Neural cell (in vitro differentiated cells): ENCODE data around the gene PCSK9. TPM values are rescaled to one million over a fixed set of nuclear protein-coding genes. Genes with fewer than 3 reads are reported as not detected.

ENCODE experiments used
- H2AFZ ChIP-seq: fragments of 200-600, 300-800 bp; sonication (generic), shearing (Covaris generic); 2 replicates; pipeline ENCODE4 v1.6.0; 2014; ENCODE audit warnings: low read depth, mild to moderate bottlenecking, antibody characterized with exemption, low read length, moderate library complexity
- H3F3A ChIP-seq: fragments of 200-600 bp; shearing (Covaris generic); 2 replicates; pipeline ENCODE4 v1.6.1; 2016; ENCODE audit warnings: mild to moderate bottlenecking, moderate library complexity, mixed read lengths, antibody characterized with exemption, low read length; ENCODE audit not compliant: insufficient read depth, poor library complexity, severe bottlenecking
- H3K27ac ChIP-seq: fragments of 200-600, 300-800 bp; sonication (generic), shearing (Covaris generic); 2 replicates; pipeline ENCODE4 v1.5.1; 2014; ENCODE audit warnings: mild to moderate bottlenecking, low read length, moderate library complexity
- H3K27me3 ChIP-seq: fragments of 300-800, 200-600 bp; sonication (generic), shearing (Covaris generic); 2 replicates; pipeline ENCODE4 v1.6.0; 2014; ENCODE audit warnings: mild to moderate bottlenecking, low read depth, low read length, moderate library complexity; ENCODE audit not compliant: insufficient read depth
- H3K36me3 ChIP-seq: fragments of 300-800, 200-600 bp; sonication (generic), shearing (Covaris generic); 2 replicates; pipeline ENCODE4 v1.5.1; 2014; ENCODE audit warnings: mild to moderate bottlenecking, antibody characterized with exemption, low read length, moderate library complexity; ENCODE audit not compliant: insufficient read depth
- H3K4me2 ChIP-seq: fragments of 300-800, 200-600 bp; sonication (generic), shearing (Covaris generic); 2 replicates; pipeline ENCODE4 v1.6.0; 2014; ENCODE audit warnings: mild to moderate bottlenecking, low read length
- H3K4me3 ChIP-seq: fragments of 300-800, 200-600 bp; sonication (generic), shearing (Covaris generic); 2 replicates; pipeline ENCODE4 v1.5.1; 2014; ENCODE audit warnings: mild to moderate bottlenecking, low read length, moderate library complexity
- H3K79me2 ChIP-seq: fragments of 200-600 bp; shearing (Covaris generic); replicated peaks from 2 replicates; pipeline ENCODE4 v1.6.0; 2014; ENCODE audit warnings: mild to moderate bottlenecking, low read length, moderate library complexity; ENCODE audit not compliant: insufficient read depth
- H3K9ac ChIP-seq: fragments of 300-800, 200-600 bp; sonication (generic), shearing (Covaris generic); 2 replicates; pipeline ENCODE4 v1.6.1; 2016; ENCODE audit warnings: mild to moderate bottlenecking, low read length, mixed read lengths
- H3K9me2 ChIP-seq: fragments of 200-600 bp; shearing (Covaris generic); 2 replicates; pipeline ENCODE4 v1.6.1; 2016; ENCODE audit warnings: mild to moderate bottlenecking, low read length, mixed read lengths; ENCODE audit not compliant: insufficient read depth
- H3K9me3 ChIP-seq: fragments of 200-600, 300-800 bp; sonication (generic), shearing (Covaris generic); 2 replicates; pipeline ENCODE4 v1.6.1; 2016; ENCODE audit warnings: mild to moderate bottlenecking, mixed run types, low read length, moderate library complexity, mixed read lengths
- H4K20me1 ChIP-seq: fragments of 200-600 bp; shearing (Covaris generic); 2 replicates; pipeline ENCODE4 v1.6.1; 2016; ENCODE audit warnings: mild to moderate bottlenecking, mixed run types; ENCODE audit not compliant: insufficient read depth
- CTCF ChIP-seq: fragments of 450-650 bp; IDR thresholded peaks from 2 replicates; pipeline ENCODE4 v1.5.1; 2014; ENCODE audit warnings: antibody characterized with exemption, mild to moderate bottlenecking, moderate library complexity; ENCODE audit not compliant: poor library complexity, severe bottlenecking
- EP300 ChIP-seq: fragments of 450-650 bp; conservative IDR thresholded peaks from 2 replicates; pipeline ENCODE4 v1.6.1; 2014; ENCODE audit warnings: antibody characterized with exemption, mild to moderate bottlenecking, moderate library complexity; ENCODE audit not compliant: poor library complexity, severe bottlenecking
- EZH2 ChIP-seq: fragments of 200-600, 300-800 bp; shearing (Covaris generic), sonication (generic); IDR thresholded peaks from 2 replicates; pipeline ENCODE4 v1.6.1; 2014; ENCODE audit warnings: antibody characterized with exemption, low read length, borderline replicate concordance, mild to moderate bottlenecking; ENCODE audit not compliant: insufficient read depth, poor library complexity, severe bottlenecking
- MXI1 ChIP-seq: fragments of 450-650 bp; conservative IDR thresholded peaks from 2 replicates; pipeline ENCODE4 v1.6.1; 2014; ENCODE audit warnings: antibody characterized with exemption, mild to moderate bottlenecking; ENCODE audit not compliant: poor library complexity, severe bottlenecking
- POLR2AphosphoS5 ChIP-seq: IDR thresholded peaks from 2 replicates; pipeline ENCODE4 v1.6.1; 2012
- RAD21 ChIP-seq: fragments of 450-650 bp; conservative IDR thresholded peaks from 2 replicates; pipeline ENCODE4 v1.6.1; 2014; ENCODE audit warnings: antibody characterized with exemption, mild to moderate bottlenecking, moderate library complexity
- REST ChIP-seq: IDR thresholded peaks from 2 replicates; pipeline ENCODE4 v1.6.1; 2012; ENCODE audit warnings: borderline replicate concordance
- SMC3 ChIP-seq: fragments of 450-650 bp; conservative IDR thresholded peaks from 2 replicates; pipeline ENCODE4 v1.6.1; 2014; ENCODE audit warnings: antibody characterized with exemption, mild to moderate bottlenecking, moderate library complexity; ENCODE audit not compliant: poor library complexity
- TAF1 ChIP-seq: IDR thresholded peaks from 2 replicates; pipeline ENCODE4 v1.6.1; 2012; ENCODE audit warnings: low read depth
- polyA plus RNA-seq: library from polyadenylated mRNA; depleted of rRNA; stranded (reverse); fragments of >200 nt; gene quantifications from 2 replicates; pipeline ENCODE4 v1.2.3, GENCODE V29; 2014

Gene PCSK9
- polyA plus RNA-seq, 1 donor from 2014 or later: not detected

- H3K9ac ChIP-seq: no peak overlapping the region
- no peak overlapping the region for H2AFZ ChIP-seq
- H3K4me3 ChIP-seq: no peak overlapping the region
- no peaks in the 10 kb centered on the region for H3F3A ChIP-seq
- H3K9me3 ChIP-seq: no peaks in the 10 kb centered on the region
- no peaks in the 10 kb centered on the region for H3K27me3 ChIP-seq
- TF ChIP-seq EP300 (no peak), SMC3 (no peak), EZH2 (no peak), TAF1 (no peak), RAD21 (no peak), POLR2AphosphoS5 (no peak), REST (no peak), MXI1 (no peak)
- no peaks in the 10 kb centered on the region for H4K20me1 ChIP-seq
- H3K27ac ChIP-seq: no peak overlapping the region
- no peaks in the 10 kb centered on the region for H3K9me2 ChIP-seq
- no peaks in the 10 kb centered on the region for H3K79me2 ChIP-seq
- peaks cover 23% of the 10 kb centered on the region for H3K36me3 ChIP-seq
- H3K4me2 ChIP-seq: no peak overlapping the region
Measured at GRCh38 chr1:55088413-55088812, 49.1 kb downstream of the PCSK9 start.

GRCh38 chr1:55089683-55090082 is 50.3 kb downstream of the PCSK9 start:
- H3K4me3 ChIP-seq: no peak overlapping the region
- no peak overlapping the region for H3K4me2 ChIP-seq
- H3K9me3 ChIP-seq: no peaks in the 10 kb centered on the region
- H4K20me1 ChIP-seq: no peaks in the 10 kb centered on the region
- no peaks in the 10 kb centered on the region for H3K79me2 ChIP-seq
- TF ChIP-seq SMC3: no peak
- no peak for TF ChIP-seq MXI1
- TF ChIP-seq EZH2: no peak
- TF ChIP-seq TAF1: no peak
- no peak for TF ChIP-seq EP300
- TF ChIP-seq POLR2AphosphoS5: no peak
- TF ChIP-seq RAD21: no peak
- no peak for TF ChIP-seq REST
- no peak for TF ChIP-seq CTCF
- H3K36me3 ChIP-seq: peaks cover 30% of the 10 kb centered on the region
- no peaks in the 10 kb centered on the region for H3K27me3 ChIP-seq
- no peak overlapping the region for H3K27ac ChIP-seq
- H3K9me2 ChIP-seq: no peaks in the 10 kb centered on the region
- no peak overlapping the region for H2AFZ ChIP-seq
- H3F3A ChIP-seq: no peaks in the 10 kb centered on the region
- H3K9ac ChIP-seq: no peak overlapping the region
